GM19351 (cell line): Measurements from ENCODE around the gene PLLP.

ENCODE experiments used
- ATAC-seq: cut with Tn5 transposase; IDR thresholded peaks from one replicate; pipeline ENCODE4 v1.9.1; 2021; ENCODE audit warnings: mild to moderate bottlenecking, moderate library complexity; ENCODE audit not compliant: unreplicated experiment

PLLP gene, protein sequence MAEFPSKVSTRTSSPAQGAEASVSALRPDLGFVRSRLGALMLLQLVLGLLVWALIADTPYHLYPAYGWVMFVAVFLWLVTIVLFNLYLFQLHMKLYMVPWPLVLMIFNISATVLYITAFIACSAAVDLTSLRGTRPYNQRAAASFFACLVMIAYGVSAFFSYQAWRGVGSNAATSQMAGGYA

DNA sequence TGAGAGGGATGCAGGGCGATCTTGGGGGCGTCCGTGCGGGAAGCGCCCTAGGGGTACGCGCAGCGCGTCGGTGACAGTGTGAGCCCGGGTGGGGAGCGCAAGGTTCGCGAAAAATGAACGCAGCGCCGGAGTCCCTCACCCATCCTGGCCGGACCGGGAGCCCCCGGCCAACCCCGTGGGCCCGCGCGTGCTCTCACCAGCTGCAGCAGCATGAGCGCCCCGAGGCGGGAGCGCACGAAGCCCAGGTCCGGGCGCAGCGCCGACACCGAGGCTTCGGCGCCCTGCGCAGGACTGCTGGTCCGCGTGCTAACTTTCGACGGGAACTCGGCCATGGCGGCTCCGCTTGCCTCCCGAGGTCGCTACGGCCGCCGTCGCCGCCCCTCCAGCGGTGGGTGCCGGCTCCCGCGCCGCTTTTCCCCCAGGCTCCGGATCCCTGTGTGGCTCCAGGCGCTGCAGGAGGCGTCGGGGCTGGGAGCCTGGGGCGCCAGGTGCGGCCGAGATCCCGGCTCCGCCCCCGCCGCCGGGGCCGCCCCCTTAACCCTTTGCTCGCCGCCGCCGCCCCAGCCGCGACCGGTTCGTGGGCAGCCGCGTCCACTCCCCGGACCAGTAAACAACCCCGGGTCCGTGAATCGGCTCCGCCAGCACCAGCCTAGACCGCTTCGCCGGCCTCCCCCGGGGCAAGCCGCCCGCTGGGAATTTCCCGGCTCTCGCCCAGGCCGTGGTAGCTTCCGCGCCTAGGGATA, at the start of gene PLLP:
TSS of gene PLLP (minus strand) at position 464 of the 743 bp plus-strand sequence. CDS start at position 332, 132 bp downstream.
- ATAC-seq, result no peak

DNA sequence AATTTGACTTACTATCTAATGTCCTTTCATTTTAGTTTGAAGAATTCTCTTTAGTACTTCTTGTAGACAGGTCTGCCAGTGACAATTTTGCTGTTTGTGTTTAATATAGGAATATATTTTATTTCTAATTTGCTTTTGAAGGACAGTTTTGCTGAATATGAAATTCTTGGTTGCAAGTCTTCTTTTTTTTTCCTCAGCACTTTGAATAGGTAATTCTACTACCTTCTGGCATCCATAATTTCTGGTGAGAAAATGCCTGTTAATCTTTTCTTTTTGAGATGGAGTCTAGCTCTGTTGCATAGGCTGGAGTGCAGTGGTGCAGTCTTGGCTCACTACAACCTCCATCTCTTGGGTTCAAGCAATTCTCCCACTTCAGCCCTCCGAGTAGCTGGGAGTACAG, 48.9 kb upstream of the PLLP start:
- no peak for ATAC-seq

DNA sequence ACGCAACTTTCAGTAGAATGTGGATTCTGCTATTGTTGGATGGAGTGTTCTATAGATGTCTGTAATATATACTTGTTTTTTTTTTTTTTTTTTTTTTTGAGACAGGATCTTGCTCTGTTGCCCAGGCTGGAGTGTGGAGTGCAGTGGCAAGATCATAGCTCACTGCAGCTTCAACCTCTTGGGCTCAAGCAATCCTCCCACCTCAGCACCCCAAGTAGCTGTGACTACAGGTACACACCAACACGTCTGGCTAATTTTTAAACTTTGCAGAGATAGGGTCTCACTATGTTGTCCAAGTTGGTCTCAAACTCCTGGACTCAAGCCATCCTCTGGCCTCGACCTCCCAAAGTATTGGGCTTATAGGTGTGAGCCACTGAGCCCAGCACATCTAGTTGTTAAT, 46.9 kb upstream of the PLLP start:
- ATAC-seq, result no peak

DNA sequence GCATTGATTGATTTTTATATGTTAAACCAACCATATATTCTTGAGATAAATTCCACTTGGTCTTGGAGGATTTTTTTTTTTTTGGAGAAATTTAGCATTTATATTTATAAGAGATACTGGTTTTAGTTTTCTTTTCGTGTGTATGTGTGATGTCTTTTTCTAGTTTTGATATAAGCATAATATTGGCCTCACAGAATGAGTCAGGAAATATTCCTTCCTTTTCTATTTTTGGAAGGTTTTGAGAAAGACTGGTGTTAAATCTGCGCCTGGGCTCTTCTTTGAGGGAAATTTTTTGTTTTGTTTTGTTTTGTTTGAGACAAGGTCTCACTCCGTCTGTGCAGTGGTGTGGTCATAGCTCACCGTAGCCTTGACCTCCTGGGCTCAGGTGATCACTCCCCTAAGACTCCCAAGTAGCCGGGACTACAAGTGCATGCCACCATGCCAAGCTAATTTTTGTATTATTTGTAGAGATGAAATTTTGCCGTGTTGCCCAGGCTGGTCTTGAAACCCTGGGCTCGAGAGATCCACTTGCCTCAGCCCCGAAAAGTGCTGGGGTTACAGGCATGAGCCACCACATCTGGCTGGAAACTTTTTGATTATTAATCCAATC, 45.4 kb upstream of the PLLP start:
- ATAC-seq, result no peak

DNA sequence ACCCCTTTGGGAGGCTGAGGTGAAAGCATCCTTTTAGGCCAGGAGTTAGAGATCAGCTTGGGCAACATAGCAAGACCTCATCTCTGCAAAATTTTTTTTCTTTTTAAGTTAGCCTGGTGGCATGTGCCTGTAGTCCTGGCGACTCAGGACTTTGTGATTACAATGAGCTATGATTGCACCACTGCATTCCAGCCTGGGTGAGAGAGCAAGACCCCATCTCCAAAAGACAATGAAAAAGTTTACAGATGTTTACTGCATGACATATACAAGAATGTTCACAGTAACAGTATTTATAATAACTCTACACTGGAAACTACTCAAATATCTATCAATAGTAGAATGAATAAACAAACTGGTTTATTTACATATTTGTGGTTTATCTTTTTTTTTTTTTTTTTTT, 41.0 kb upstream of the PLLP start:
- no peak for ATAC-seq

DNA sequence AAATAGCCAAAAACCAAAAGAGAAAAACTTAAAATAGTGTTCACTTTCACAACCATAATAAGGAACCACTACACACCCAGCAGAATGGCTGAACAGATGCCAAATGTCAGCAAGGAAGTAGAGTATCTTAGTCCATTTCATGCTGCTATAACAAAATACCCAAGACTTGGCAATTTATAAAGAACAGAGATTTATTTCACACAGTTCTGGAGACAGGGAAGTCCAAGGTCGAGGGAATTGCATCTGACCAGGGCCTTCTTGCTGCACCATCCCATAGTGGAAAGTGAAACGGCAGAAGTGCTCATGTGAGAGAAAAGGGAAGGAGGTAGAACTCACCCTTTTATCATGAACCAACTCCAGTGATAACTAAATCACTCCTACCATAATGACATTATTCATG, 40.3 kb upstream of the PLLP start:
- ATAC-seq, result no peak

DNA sequence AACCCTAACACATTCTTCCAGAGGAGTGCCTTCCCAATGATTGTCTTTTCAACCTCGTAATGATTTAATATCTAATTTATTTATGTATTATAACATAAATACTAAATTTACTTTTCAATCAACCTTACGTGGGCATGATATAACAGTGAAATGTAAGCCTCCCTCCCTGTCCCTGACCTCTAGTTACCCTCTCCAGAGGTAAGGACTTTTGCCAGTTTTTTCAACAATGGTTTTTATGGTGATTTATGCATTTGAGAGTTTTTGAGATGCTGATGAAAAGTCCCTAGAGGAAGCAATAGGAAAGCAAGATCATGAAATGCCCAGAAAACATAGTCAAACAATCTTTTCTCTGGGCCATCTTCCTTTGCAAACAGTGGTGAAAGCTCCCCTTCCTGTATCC, 35.2 kb upstream of the PLLP start:
- ATAC-seq, result no peak

DNA sequence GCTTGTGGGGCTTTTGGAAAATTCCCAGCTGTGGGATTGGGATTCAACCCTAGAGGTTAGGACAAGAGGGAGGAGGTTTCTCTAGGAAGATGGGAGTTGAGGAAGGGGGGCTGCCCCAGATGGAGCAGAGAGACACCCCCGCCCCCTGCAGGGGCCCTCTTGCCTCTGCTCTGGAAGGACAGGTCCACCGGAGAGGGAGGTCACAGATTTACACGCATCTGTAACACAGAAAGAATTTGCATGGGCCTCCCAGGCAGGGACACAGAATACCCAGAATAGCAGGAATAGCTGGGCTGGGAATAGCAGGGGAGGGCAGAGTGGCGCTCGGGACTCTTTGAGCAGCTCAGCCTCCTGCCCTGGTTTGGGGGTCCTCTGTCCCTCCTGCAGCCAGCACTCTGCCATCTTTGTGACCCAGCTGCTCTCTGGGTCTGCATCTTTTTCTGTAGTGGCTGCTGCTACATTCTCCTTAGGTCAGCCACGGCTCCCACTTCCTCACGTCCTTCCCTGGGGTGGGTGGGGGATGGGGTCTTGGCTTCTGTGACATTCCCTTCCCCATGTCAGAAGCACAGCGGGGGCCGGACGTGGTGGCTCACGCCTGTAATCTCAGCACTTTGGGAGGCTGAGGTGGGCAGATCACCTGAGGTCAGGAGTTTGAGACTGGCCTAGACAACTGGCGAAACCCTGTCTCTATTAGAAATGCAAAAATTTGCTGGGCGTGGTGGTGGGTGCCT, 33.9 kb upstream of the PLLP start:
- no peak for ATAC-seq

DNA sequence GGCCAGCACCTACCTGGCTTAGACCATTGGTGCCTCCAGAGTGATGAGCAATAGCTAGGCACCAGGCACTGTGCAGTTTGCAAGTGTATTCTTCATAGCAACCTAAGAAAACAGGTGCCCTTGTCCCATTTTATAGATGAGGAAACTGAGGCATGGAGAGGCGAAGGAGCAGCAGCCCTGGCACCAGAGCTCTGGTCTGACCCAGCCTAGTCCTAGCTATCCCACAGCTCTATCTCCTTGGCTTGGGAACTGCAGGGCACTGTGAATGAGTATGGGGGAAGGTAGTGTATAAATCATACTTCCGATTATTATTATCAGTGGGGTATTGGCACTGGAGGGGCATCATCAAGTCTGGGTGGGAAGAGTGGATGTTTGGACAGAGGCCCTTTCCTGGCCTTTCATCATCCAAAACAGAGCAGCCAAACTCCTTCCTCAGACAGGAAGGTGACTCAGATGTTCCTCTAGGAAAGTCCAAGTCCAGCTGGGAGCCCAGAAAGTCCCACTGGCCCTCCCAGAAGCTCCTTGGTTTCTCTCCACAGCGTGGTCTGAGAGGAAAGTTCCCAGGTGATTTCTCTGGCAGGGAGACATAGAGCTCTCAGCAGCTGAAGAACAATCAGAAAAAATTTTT, 32.0 kb upstream of the PLLP start:
- no peak for ATAC-seq

DNA sequence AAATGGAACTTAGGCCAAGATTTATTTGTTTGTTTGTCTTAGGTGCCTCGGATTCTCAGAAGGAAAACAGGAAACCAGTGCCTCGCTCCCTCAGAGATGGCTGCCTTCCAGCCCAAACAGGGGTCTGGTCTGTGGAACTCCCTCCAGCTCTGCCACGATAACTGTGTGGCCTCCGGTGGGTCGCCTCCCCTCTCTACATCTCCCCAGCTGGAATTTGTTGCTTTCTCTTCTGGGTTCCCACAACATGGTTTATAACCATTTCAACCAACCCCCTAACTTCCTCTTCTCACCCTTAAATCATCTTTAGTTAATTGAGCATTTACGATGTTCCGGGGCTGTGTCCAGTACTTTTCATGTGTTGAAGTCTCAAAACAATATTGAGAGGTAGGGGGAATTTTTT, 30.9 kb upstream of the PLLP start:
- no peak for ATAC-seq

DNA sequence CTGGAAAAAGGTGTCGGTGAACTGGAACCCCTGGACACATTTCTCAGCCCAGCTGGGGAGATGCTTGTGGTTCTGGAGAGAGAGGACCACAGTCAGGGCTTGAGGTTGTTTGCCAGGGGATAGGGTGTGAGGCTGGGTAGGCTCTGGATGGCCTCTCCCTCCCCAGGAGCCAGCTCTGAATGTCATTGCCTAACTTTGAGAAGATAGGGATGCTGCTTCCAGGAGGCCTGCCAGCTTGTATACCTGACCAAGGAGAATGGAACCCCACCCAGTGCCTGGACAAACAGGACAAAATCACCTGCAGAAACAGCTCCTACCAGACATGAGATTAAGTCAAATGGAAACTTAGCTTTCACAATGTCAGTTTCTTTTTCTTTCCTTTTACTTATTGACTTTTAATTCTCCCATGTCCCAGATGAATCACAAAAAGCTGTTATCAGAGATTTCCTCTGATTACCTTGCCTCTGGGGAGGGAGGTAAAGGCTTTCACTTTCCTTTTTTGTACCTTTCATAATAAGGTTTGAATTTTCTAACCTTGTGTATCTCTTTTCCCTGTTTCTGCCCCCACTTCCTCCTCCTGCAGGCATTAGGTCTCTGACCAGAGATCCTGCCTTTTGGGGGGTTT, 29.8 kb upstream of the PLLP start:
- ATAC-seq, result no peak

DNA sequence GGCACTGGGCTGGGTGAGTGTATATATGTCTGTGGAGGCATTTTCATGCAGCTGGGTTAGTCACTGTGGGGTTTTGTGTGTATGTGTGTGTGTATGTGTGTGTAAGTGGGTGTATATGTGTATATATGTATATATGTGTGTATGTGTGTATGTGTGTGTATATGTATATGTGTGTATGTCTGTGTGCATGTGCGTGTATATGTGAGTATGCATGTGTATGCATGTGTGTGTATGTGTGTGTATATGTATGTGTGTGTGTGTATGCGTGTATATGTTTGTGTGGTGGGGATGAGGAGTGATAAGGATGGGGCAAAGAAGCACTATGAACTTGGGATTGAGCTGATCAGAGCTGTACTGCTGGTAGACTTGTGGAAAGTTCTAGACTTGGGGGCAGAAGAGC, 29.0 kb upstream of the PLLP start:
- ATAC-seq, result no peak

DNA sequence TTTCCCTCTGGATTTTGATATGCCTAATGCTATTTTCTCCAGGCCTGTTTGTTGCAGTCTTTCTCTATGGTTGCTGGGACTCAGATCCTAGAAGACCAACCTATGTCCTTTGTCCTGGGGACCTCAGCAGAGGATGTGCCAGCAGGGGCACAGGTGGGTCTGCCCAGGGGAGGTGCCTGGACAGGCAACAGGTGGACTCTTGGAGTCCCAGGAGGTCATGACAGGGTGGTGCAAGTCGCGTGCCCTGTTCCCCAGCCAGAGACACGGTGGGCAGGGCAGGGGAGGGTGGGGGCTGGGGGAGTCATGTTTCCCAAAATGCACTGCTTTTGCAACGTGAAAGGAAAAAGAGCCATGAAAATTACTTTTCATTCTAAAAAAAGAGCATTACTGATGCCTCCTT, 26.3 kb upstream of the PLLP start:
- ATAC-seq, result no peak

DNA sequence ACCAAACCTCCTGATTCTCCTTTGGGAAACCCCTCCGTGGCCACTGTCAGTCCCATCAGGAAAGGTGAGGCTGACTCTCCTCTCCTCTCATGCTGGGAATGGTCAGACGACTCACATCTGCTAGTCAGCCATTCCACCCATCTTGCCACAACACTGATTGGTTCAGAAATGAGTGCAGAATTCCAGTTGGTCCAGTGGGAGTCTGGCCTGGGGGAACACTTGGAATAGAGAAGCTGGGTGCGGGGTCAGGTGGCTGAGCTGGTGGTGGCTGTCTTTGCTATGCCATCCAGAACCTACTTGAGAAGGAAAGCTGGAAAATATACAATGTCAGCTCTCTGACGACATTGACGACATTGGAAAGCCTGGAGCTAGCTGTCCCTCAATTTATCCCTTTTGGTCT, 23.6 kb upstream of the PLLP start:
- ATAC-seq, result no peak

DNA sequence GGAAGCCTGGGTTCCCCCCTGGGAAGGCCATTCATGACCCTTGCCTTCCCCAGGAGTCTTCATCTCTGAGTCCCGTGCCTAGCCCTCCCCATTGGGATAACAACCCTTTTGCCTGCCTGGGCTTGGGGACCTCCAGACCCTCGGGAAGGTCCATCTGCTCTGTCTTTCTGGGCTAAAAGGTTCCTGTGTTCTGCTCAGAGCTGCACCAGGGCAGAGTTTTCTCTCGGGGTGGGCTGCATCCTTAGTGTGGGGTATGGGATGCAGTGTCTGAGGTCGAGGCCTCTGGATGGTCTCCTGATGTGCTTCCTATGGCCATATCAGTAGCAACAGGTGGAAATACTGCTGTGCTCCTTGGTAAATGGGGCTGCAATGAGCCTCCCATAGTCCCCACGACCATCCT, 22.9 kb upstream of the PLLP start:
- no peak for ATAC-seq

DNA sequence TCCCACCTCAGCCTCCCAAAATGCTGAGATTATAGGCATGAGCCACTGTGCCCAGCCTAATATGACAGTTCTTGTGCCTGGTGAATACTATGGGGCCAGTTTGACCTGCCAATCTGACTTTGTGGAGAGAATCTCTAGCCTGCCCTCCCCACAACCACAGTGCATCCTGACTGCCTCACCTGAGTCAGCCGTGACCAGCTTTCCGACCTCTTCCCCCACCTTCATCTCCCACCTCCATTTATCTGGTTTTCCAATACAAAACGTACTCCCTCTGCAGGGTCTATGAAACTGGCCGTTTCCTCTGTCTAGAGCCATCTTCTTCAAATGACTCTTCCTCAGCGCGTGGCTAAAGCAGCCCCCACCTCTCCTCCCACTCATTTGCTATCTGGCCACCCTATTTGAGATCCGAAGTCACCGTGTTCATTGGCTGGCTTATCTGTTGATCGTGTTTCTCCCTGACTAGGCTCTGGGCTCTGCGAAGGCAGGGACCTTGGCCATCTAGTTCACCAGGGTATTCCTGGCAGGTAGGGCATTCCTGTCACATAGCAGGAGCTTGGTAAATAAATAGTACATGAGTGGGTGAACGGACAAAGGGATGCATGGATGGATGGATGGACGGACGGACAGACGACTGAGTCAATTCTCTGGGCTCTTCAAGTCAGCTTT, 22.3 kb upstream of the PLLP start:
- no peak for ATAC-seq

DNA sequence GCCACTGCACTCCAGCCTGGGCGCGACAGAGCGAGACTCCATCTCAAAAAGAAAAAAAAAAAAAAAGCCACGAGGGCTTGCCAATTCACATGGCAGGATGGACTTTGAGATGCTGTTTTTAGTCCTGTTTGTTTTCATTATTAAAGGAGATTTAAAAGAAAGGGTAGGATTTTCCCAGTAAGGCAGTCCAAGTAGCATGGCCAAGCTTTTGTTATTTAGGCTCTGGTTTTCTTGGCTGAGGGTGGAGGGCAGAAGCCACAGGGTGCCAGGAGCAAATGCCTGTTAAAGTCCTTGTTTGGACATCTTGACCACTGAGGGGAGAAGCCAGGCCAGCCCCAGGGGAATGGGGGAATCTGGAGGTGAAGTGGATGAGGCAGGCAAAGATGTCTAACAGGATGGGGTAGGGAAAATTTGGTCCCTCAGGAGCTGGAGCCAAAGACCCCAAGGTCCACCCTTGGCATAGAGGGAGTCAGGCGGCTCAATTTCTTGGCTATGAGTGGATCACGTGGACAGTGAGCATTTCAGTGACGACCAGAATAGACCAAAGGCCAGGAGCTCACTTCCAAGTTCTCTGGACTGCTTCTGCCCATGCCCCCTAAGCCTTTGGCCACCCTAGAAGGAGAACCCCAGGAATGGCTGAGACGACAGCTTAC, 20.8 kb upstream of the PLLP start:
- ATAC-seq, result no peak

DNA sequence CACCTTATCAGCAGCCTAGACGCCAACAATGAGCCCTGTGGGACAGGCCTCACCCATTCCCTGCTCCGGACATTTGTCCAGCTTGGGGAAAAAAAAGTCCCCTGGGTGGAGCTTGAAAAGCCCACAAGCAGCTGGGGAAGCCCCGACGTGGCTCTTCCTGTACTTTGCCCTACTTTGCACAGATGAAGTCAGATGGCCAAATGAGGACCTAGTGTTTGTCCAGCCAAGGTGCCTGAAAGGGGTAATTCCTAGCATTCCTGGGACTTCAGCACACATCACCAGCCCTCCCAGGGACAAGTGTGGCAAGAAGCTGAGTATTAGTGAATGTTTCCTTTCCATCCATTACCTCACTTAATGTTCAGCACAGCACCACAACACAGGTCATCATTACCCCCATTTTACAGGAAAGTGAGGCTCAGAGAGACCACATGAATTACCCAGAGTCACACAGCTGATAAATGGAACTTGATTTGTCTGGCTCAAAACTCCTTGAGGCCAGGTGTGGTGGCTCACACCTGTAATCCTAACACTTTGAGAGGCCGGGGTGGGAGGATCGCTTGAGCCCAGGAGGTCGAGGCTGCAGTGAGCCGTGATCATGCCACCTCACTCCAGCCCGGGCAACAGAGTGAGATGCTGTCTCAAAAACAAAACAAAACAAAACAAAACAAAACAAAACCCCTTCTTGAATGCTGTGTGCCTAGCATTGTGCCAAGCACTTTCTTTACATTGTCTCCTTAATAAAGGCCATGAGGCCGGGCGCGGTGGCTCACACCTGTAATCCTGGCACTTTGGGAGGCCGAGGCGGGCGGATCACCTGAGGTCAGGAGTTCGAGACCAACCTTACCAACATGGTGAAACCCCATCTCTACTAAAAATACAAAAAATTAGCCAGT, 19.9 kb upstream of the PLLP start:
- ATAC-seq, result no peak

DNA sequence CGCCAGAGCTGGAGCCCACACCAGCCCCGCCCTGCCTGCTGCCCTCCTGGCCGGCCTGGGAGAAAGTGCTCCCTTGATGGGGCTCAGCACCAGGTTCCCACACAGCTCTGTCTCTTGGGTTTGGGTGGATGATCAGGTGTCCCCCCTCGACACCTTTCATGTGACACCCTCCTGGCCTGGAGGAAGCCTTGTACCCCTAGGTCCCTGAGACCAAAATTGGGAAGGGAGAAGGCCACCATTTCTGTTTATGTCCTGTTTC, 19.4 kb upstream of the PLLP start:
- ATAC-seq, result no peak
